AG04449 (cell line): Measurements from ENCODE around the gene CELSR1.

Source experiments
- CTCF ChIA-PET: fragments of 350-600 bp; formaldehyde crosslinking; extraction: SDS; loops from one replicate; lab custom pipeline; 2021; ENCODE audit warnings: antibody characterized with exemption; lab: Yijun Ruan, JAX
- POLR2A ChIA-PET: fragments of 400-600, 350-600 bp; formaldehyde crosslinking; extraction: SDS; loops from one replicate; lab custom pipeline; 2020; ENCODE audit warnings: antibody characterized with exemption, inconsistent platforms; lab: Yijun Ruan, JAX
- DNase-seq: peaks from one replicate; pipeline ENCODE4 v3.0.0-alpha.2; 2010; ENCODE audit warnings: low read depth, low spot score
- H3K4me3 ChIP-seq: 2 replicates; pipeline ENCODE4 v1.5.1; 2011; ENCODE audit warnings: low read depth, mild to moderate bottlenecking, control low read depth, low read length
- TF ChIP-seq, protein P1 (sequence below): IDR thresholded peaks from one replicate; pipeline ENCODE4 v1.5.1; 2011; ENCODE audit warnings: mild to moderate bottlenecking, moderate library complexity, low read length, control low read depth, inconsistent platforms; ENCODE audit not compliant: insufficient read depth; ENCODE audit errors: missing control alignments

CELSR1 gene

DNA sequence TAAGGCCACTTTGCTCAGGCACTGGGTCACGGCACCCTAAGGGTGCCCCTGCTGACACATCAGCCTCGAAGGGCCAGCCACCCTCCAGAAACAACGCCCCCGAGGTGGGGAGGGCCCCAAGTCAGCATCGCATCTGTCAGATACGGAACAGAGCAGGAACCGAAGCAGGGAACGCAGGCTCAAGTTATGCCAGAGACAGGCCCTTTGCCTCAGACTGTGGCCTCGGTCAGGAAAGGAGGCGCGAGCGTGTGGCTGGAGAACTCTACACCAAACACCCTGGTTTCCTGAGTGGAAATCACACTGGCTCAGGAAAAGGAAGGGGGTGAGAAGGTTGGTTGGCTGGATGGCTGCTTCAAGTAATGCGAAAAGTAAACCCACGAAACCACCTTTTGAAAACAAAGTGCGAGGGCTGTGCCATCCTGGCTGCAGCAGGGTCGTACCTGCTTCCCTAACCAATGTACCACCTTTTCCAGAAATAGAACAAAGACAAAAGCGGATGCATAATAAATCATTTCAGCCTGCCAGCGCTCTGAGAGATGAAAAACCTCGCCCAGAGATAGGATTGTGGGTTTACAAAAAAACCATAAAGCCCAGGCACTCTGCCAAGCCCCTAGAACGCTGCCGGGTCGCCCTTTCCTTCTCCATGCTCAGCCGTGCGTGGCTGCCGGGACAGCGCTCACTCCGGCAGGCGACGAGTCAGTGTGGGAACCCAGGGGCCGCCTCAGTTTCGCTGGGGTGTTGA lies 163.3 kb downstream of the CELSR1 start:
- POLR2A ChIA-PET = no interaction called here
- CTCF ChIA-PET = no interaction called here
- no peak for DNase-seq
- TF ChIP-seq, protein P1, sequence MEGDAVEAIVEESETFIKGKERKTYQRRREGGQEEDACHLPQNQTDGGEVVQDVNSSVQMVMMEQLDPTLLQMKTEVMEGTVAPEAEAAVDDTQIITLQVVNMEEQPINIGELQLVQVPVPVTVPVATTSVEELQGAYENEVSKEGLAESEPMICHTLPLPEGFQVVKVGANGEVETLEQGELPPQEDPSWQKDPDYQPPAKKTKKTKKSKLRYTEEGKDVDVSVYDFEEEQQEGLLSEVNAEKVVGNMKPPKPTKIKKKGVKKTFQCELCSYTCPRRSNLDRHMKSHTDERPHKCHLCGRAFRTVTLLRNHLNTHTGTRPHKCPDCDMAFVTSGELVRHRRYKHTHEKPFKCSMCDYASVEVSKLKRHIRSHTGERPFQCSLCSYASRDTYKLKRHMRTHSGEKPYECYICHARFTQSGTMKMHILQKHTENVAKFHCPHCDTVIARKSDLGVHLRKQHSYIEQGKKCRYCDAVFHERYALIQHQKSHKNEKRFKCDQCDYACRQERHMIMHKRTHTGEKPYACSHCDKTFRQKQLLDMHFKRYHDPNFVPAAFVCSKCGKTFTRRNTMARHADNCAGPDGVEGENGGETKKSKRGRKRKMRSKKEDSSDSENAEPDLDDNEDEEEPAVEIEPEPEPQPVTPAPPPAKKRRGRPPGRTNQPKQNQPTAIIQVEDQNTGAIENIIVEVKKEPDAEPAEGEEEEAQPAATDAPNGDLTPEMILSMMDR = no peak
- no peak overlapping the region for H3K4me3 ChIP-seq

DNA sequence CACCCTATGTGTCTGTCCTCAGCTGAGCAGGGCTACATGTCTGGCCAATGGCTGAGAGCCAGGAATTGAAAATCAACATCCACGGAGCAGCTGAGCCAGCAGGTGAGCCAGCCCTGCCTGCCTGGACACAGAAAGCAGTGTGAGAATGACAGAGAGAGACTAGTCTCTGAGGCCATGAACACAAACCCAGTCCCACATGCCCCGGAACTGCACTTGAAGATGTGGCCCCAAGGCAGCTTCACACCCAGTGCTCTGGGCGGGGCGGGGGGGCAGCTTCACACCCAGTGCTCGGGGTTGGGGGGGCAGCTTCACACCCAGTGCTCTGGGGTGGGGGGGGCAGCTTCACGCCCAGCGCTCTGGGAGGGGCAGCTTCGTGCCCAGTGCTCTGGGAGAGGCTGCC lies 164.3 kb downstream of the CELSR1 start:
- TF ChIP-seq, protein P1 = no peak
- DNase-seq = no peak
- CTCF ChIA-PET = interaction anchor here (0.8 kb wide), 1 partner anchor 170 kb away, joined by 3 read pairs; no protein-coding TSS in a partner anchor
- H3K4me3 ChIP-seq = no peak overlapping the region
- POLR2A ChIA-PET = no interaction called here

DNA sequence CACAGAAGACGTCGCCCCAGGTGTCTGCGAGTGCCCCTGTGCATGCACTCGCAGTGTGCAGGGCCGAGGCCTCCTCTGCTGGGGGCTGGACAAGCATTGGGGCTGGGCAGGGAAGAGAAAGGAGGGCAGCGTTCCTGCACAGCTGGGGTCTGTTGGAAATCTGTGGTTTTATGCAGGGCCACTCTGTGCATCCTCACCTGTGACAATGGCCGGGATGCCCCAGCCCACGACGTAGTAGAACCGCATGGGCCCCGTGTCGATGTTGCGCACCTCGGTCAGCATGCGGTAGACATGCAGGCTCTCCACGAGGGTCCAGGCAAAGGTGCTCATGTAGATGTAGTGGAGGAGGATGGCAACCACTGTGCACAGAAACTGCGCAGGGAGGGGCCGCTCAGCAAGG lies 164.7 kb downstream of the CELSR1 start:
- ChIA-PET POLR2A (no interaction called here), CTCF (interaction anchor here (0.8 kb wide), 1 partner anchor 170 kb away, joined by 3 read pairs; no protein-coding TSS in a partner anchor)
- TF ChIP-seq, protein P1 = no peak
- no peak for DNase-seq
- no peak overlapping the region for H3K4me3 ChIP-seq

DNA sequence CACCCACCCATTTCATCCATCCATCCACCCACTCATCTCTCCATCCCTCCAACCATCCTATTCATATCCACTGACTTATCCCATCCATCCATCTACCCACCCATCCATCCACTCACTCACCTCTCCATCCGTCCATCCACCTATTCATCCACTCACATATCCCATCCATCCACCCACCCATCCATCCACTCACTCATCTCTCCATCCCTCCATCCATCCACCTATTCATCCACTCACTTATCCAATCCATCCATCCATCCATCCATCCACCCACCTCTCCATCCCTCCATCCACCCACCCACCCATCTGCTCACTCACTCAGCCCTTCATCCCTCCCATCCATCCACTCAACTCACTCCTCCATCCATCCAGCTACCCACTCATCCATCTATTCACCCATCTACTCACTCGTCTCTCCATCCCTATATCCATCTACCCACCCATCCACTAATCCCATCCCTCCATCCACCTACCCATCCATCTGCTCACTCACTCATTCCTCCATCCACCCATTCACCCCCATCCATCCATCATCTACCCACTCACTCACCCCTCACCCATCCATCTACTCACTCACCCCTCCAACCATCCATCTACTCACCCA lies 165.7 kb downstream of the CELSR1 start:
- DNase-seq = no peak
- TF ChIP-seq, protein P1 = no peak
- ChIA-PET POLR2A (no interaction called here), CTCF (no interaction called here)
- H3K4me3 ChIP-seq = no peak overlapping the region

DNA sequence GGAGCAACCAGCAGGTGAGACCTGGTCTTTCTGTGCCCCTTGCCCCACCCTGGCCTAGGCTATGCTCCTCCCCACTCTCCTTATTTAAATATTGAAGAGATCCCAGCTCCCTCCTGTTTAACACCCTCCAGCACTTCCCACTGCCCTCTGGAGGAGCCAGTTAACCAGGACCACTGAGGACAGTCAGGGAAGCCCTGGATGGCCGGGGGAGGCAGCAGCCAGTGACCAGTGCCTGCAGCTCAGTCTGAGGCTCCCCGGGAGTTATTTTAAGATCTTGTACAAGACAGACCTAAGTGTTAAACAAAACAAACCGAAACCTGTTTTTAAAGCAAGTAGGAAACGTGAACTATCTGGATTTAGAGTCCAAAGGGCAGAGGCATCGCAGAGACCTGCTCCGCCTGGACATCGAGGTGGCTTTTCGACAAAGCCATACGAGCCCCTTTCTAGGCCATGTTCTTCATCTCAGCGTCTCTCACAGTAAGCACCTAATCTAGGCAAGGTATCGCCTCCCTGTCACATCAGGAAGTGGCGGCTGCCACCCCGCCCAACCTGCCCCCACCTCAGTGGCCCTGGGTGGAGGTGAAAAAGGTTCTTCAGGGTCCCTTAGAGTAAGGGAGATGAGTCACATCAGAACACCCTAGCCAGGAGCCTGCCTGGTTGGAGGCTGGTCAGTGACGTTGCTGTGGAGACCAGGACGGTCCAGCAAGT lies 166.7 kb downstream of the CELSR1 start:
- DNase-seq = no peak
- ChIA-PET POLR2A (no interaction called here), CTCF (interaction anchor here (1.5 to 8.6 kb wide), 2 partner anchors 172 to 192 kb away, joined by 3 to 284 read pairs; partner anchors contain the start of gene CELSR1)
- TF ChIP-seq, protein P1 = no peak
- no peak overlapping the region for H3K4me3 ChIP-seq
